Liver (tissue), 9 donors: Measurements from ENCODE around the gene PTPRN2. TPM values are rescaled to one million over a fixed set of nuclear protein-coding genes. Genes with fewer than 3 reads are reported as not detected.

Source experiments
- DNase-seq: peaks from one replicate; pipeline ENCODE4 v3.0.0-alpha.2; 2017; ENCODE audit warnings: low spot score
- H3K27ac ChIP-seq, 2 donors: one replicate each; pipeline ENCODE4 v1.7.0; 2013; ENCODE audit warnings: inconsistent platforms in 2 of 2, low read length in 2 of 2, control low read depth in 1 of 2, low read depth in 1 of 2, mild to moderate bottlenecking in 1 of 2
- H3K27me3 ChIP-seq, 4 donors: one replicate each; pipeline versions ENCODE4 v1.6.1 to v1.7.0; 2013; ENCODE audit warnings: low read length in 3 of 4, inconsistent platforms in 1 of 4, mild to moderate bottlenecking in 1 of 4, moderate library complexity in 1 of 4; ENCODE audit not compliant: control insufficient read depth in 4 of 4, insufficient read depth in 4 of 4
- H3K36me3 ChIP-seq, 4 donors: one replicate each; pipeline versions ENCODE4 v1.6.1 to v1.7.0; 2013; ENCODE audit warnings: low read length in 3 of 4, mild to moderate bottlenecking in 3 of 4, low read depth in 1 of 4, moderate library complexity in 1 of 4; ENCODE audit not compliant: control insufficient read depth in 4 of 4, insufficient read depth in 3 of 4
- H3K4me1 ChIP-seq, 4 donors: one replicate each; pipeline versions ENCODE4 v1.6.1 to v1.7.0; 2013; ENCODE audit warnings: low read length in 3 of 4, mild to moderate bottlenecking in 3 of 4, moderate library complexity in 1 of 4; ENCODE audit not compliant: control insufficient read depth in 4 of 4, insufficient read depth in 4 of 4
- H3K4me3 ChIP-seq, 3 donors: one replicate each; pipeline versions ENCODE4 v1.6.1 to v1.7.0; 2013; ENCODE audit warnings: low read length in 3 of 3, control low read depth in 1 of 3, low read depth in 1 of 3, mild to moderate bottlenecking in 1 of 3
- H3K9ac ChIP-seq, 2 donors: one replicate each; pipeline ENCODE4 v1.7.0; 2013; ENCODE audit warnings: low read length in 2 of 2, mild to moderate bottlenecking in 2 of 2, moderate library complexity in 2 of 2, control low read depth in 1 of 2, low read depth in 1 of 2
- H3K9me3 ChIP-seq, 4 donors: one replicate each; pipeline versions ENCODE4 v1.6.1 to v1.7.0; 2013; ENCODE audit warnings: low read length in 3 of 4; ENCODE audit not compliant: control insufficient read depth in 4 of 4
- CTCF ChIP-seq: fragments of 150-350 bp; IDR thresholded peaks from 2 replicates; pipeline ENCODE4 v1.5.1; 2017; ENCODE audit warnings: improper control_type of control experiment, low read depth, low read length; ENCODE audit not compliant: missing input control
- EGR1 ChIP-seq, 2 donors: IDR thresholded peaks; 2 replicates each; pipeline ENCODE4 v1.6.1; 2016 to 2018; ENCODE audit warnings: antibody characterized with exemption in 2 of 2, low read depth in 2 of 2
- FOXA1 ChIP-seq: IDR thresholded peaks from 2 replicates; pipeline ENCODE4 v1.6.1; 2016; ENCODE audit warnings: antibody characterized with exemption
- FOXA2 ChIP-seq: IDR thresholded peaks from 2 replicates; pipeline ENCODE4 v1.6.1; 2016; ENCODE audit warnings: antibody characterized with exemption
- GABPA ChIP-seq, 2 donors: IDR thresholded peaks in 1 of 2; conservative IDR thresholded peaks in 1 of 2; 2 replicates each; pipeline ENCODE4 v1.6.1; 2016; ENCODE audit warnings: antibody characterized with exemption in 2 of 2, mild to moderate bottlenecking in 1 of 2, moderate library complexity in 1 of 2
- HNF4A ChIP-seq, 2 donors: conservative IDR thresholded peaks; 2 replicates each; pipeline ENCODE4 v1.6.1; 2016; ENCODE audit warnings: antibody characterized with exemption in 2 of 2, mild to moderate bottlenecking in 2 of 2
- HNF4G ChIP-seq: IDR thresholded peaks from 2 replicates; pipeline ENCODE4 v1.6.1; 2016; ENCODE audit warnings: antibody characterized with exemption
- JUND ChIP-seq, 2 donors: IDR thresholded peaks; 2 replicates each; pipeline ENCODE4 v1.6.1; 2016; ENCODE audit warnings: antibody characterized with exemption in 2 of 2
- MAX ChIP-seq: IDR thresholded peaks from 2 replicates; pipeline ENCODE4 v1.6.1; 2016; ENCODE audit warnings: antibody characterized with exemption
- NR2F2 ChIP-seq: IDR thresholded peaks from 2 replicates; pipeline ENCODE4 v1.6.1; 2016; ENCODE audit warnings: antibody characterized with exemption
- RAD21 ChIP-seq, 2 donors: IDR thresholded peaks; 2 replicates each; pipeline ENCODE4 v1.6.1; 2016; ENCODE audit warnings: antibody characterized with exemption in 2 of 2, mild to moderate bottlenecking in 2 of 2
- REST ChIP-seq: IDR thresholded peaks from 2 replicates; pipeline ENCODE4 v1.6.1; 2016; ENCODE audit warnings: antibody characterized with exemption, mild to moderate bottlenecking
- RXRA ChIP-seq, 2 donors: IDR thresholded peaks; 2 replicates each; pipeline ENCODE4 v1.6.1; 2017 to 2018; ENCODE audit warnings: antibody characterized with exemption in 2 of 2, mild to moderate bottlenecking in 1 of 2
- SP1 ChIP-seq: IDR thresholded peaks from 2 replicates; pipeline ENCODE4 v1.6.1; 2018; ENCODE audit warnings: antibody characterized with exemption, mild to moderate bottlenecking
- TAF1 ChIP-seq: conservative IDR thresholded peaks from 2 replicates; pipeline ENCODE4 v1.6.1; 2016; ENCODE audit warnings: antibody characterized with exemption, mild to moderate bottlenecking
- YY1 ChIP-seq: IDR thresholded peaks from 2 replicates; pipeline ENCODE4 v1.6.1; 2016; ENCODE audit warnings: antibody characterized with exemption, mild to moderate bottlenecking
- ZBTB33 ChIP-seq: IDR thresholded peaks from 2 replicates; pipeline ENCODE4 v1.6.1; 2016; ENCODE audit warnings: antibody characterized with exemption
- WGBS: extraction: QIAGEN DNeasy Blood & Tissue Kit; methylation state at CpG from one replicate; pipeline ENCODE4 v1.1.7; 2013; 5-methylcytosine and 5-hydroxymethylcytosine counted together
- polyA plus RNA-seq, 2 donors: library from polyadenylated mRNA; stranded (reverse) in 1 of 2; unstranded in 1 of 2; fragments of 200-250 nt in 1 of 2; fragments of >200 nt in 1 of 2; fragmentation: Nextera tagmentation in 1 of 2; extraction: Ambion mirVana in 1 of 2; gene quantifications; one replicate each; pipeline versions ENCODE4 v1.2.1 to v1.2.3, GENCODE V29; 2013 to 2015
- total RNA-seq, 2 donors: library from RNA; depleted of rRNA; stranded (reverse); fragments of >200 nt; gene quantifications; one replicate each; pipeline ENCODE4 v1.2.3, GENCODE V29; 2014
- TF ChIP-seq, protein P1 (sequence below): IDR thresholded peaks from 2 replicates; pipeline ENCODE4 v1.6.1; 2016; ENCODE audit warnings: antibody characterized with exemption
- donor health status: healthy.
- donor health status: healthy.
- donor health status: healthy.
- donor health status: healthy.
- donor health status: healthy.

Gene PTPRN2
- total and polyA plus RNA-seq, 4 donors: 0.75 to 1.9 (median 1.1) TPM

- Histone ChIP-seq H3K27me3 (peaks cover 0 to 3% (median under 1%) of the 10 kb centered on the region in 4 donors), H3K4me1 (no peaks in the 10 kb centered on the region), H3K4me3 (no peak overlapping the region), H3K27ac (no peak overlapping the region), H3K9me3 (peaks cover 0 to 2% (median 0%) of the 10 kb centered on the region in 4 donors), H3K36me3 (no peaks in the 10 kb centered on the region), H3K9ac (no peak overlapping the region)
- TF ChIP-seq RXRA (IDR thresholded peaks at IDR 0.05): no peak
- TF ChIP-seq SP1: no peak
- no peak for TF ChIP-seq FOXA2
- TF ChIP-seq JUND (IDR thresholded peaks at IDR 0.05): no peak
- TF ChIP-seq FOXA1: no peak
- no peak for TF ChIP-seq EGR1 (IDR thresholded peaks at IDR 0.05; ENCODE audit: low read depth in 2 of 2)
- no peak for TF ChIP-seq NR2F2
- no peak for TF ChIP-seq HNF4A (conservative IDR thresholded peaks at IDR 0.05)
- TF ChIP-seq MAX: no peak
- TF ChIP-seq REST: no peak
- DNase-seq: no peak
- WGBS: 88% methylated on average over 24 of the region's 24 CpGs
Observed at GRCh38 chr7:157634401-157635147, 953.0 kb downstream of the PTPRN2 start.

- no peak for DNase-seq
- Histone ChIP-seq H3K9me3 (no peaks in the 10 kb centered on the region), H3K27me3 (peaks cover 0 to 7% (median 0%) of the 10 kb centered on the region in 4 donors), H3K4me3 (no peak overlapping the region), H3K4me1 (no peaks in the 10 kb centered on the region), H3K9ac (no peak overlapping the region), H3K27ac (no peak overlapping the region), H3K36me3 (no peaks in the 10 kb centered on the region)
- TF ChIP-seq NR2F2: no peak
- TF ChIP-seq HNF4G: no peak
- TF ChIP-seq, protein P1, sequence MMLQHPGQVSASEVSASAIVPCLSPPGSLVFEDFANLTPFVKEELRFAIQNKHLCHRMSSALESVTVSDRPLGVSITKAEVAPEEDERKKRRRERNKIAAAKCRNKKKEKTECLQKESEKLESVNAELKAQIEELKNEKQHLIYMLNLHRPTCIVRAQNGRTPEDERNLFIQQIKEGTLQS: no peak
- TF ChIP-seq EGR1 (IDR thresholded peaks at IDR 0.05; ENCODE audit: low read depth in 2 of 2): no peak
- TF ChIP-seq YY1: no peak
- no peak for TF ChIP-seq RXRA (IDR thresholded peaks at IDR 0.05)
- TF ChIP-seq CTCF: no peak
- TF ChIP-seq JUND (IDR thresholded peaks at IDR 0.05): no peak
- no peak for TF ChIP-seq GABPA (IDR thresholded peaks at IDR 0.05 in 1 of 2, conservative IDR thresholded peaks at IDR 0.05 in 1 of 2)
- no peak for TF ChIP-seq REST
- no peak for TF ChIP-seq HNF4A (conservative IDR thresholded peaks at IDR 0.05)
- no peak for TF ChIP-seq RAD21 (IDR thresholded peaks at IDR 0.05)
- TF ChIP-seq ZBTB33: no peak
- TF ChIP-seq FOXA1: no peak
- TF ChIP-seq MAX: no peak
- no peak for TF ChIP-seq FOXA2
- TF ChIP-seq TAF1: no peak
- TF ChIP-seq SP1: no peak
- WGBS: 75% methylated on average over 21 of the region's 21 CpGs
Observed at GRCh38 chr7:157633465-157634185, 954.0 kb downstream of the PTPRN2 start.
